Uterus (tissue), 2 donors: ENCODE data around the gene GPAT2.
"Not testable (repeated sequence)": the region's sequence is repeated elsewhere in the genome, so short reads cannot be mapped to it uniquely, and the experiment has no call there.

Experiments used
- POLR2A ChIP-seq, 2 donors: fragments of 450-650 bp; IDR thresholded peaks; one replicate each; pipeline ENCODE4 v1.6.1; 2016; ENCODE audit warnings: antibody characterized with exemption in 2 of 2, mild to moderate bottlenecking in 1 of 2, moderate library complexity in 1 of 2
- TF ChIP-seq, protein P1 (sequence below), 4 experiments: fragments of 200-600 bp in 2 of 4; fragments of 450-650 bp in 2 of 4; sonication (generic) in 2 of 4; IDR thresholded peaks; one replicate each; pipeline ENCODE4 v1.5.1; 2016 to 2019; ENCODE audit warnings: antibody characterized with exemption in 4 of 4, mild to moderate bottlenecking in 2 of 4, moderate library complexity in 1 of 4

- TF ChIP-seq, protein P1, sequence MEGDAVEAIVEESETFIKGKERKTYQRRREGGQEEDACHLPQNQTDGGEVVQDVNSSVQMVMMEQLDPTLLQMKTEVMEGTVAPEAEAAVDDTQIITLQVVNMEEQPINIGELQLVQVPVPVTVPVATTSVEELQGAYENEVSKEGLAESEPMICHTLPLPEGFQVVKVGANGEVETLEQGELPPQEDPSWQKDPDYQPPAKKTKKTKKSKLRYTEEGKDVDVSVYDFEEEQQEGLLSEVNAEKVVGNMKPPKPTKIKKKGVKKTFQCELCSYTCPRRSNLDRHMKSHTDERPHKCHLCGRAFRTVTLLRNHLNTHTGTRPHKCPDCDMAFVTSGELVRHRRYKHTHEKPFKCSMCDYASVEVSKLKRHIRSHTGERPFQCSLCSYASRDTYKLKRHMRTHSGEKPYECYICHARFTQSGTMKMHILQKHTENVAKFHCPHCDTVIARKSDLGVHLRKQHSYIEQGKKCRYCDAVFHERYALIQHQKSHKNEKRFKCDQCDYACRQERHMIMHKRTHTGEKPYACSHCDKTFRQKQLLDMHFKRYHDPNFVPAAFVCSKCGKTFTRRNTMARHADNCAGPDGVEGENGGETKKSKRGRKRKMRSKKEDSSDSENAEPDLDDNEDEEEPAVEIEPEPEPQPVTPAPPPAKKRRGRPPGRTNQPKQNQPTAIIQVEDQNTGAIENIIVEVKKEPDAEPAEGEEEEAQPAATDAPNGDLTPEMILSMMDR (IDR thresholded peaks at IDR 0.05) = not testable (repeated sequence)
- TF ChIP-seq POLR2A (IDR thresholded peaks at IDR 0.05) = not testable (repeated sequence)
Measured at GRCh38 chr2:96008051-96008450, 26.7 kb downstream of the GPAT2 start.
